ENCODE results near the gene CACNB3.
A peak's percentile ranks its signal among the peaks of the same experiment; 100 is the strongest.

The CACNB3 gene

GRCh38 chr12:48817873-48818830 lies at the start of gene CACNB3:
Gene CACNB3 (plus strand): TSS chr12:48818496. CDS start chr12:48818930, 434 bp downstream.
- H3K27ac ChIP-seq (ENCODE audit: low read length): no peak within 1 kb of the TSS
- peaks cover 52% of the 10 kb centered on the region for H3K4me1 ChIP-seq (ENCODE audit: control insufficient read depth, insufficient read depth, low read length)
- H3K27me3 ChIP-seq (ENCODE audit: control insufficient read depth in 1 of 2, insufficient read depth in 2 of 2, low read length in 2 of 2): no peaks in the 10 kb centered on the region
- peaks cover 0 to under 1% of the 10 kb centered on the region in 2 donors for H3K36me3 ChIP-seq (ENCODE audit: control insufficient read depth in 2 of 2, insufficient read depth in 2 of 2, low read length in 2 of 2)
- H3K9ac ChIP-seq (ENCODE audit: low read length in 2 of 2): peak within 1 kb of the TSS; percentile 62 to 66
- no peaks in the 10 kb centered on the region for H3K9me3 ChIP-seq (ENCODE audit: control insufficient read depth in 2 of 2, low read length in 2 of 2)
- H3K4me3 ChIP-seq (ENCODE audit: low read length in 2 of 2): peak within 1 kb of the TSS; percentile 73 to 81

- Histone ChIP-seq H3K9ac (ENCODE audit: low read length in 2 of 2) (no peak overlapping the region), H3K9me3 (ENCODE audit: control insufficient read depth in 2 of 2, low read length in 2 of 2) (no peaks in the 10 kb centered on the region), H3K4me3 (ENCODE audit: low read length in 2 of 2) (no peak overlapping the region), H3K36me3 (ENCODE audit: control insufficient read depth in 2 of 2, insufficient read depth in 2 of 2, low read length in 2 of 2) (peaks cover 55 to 56% of the 10 kb centered on the region in 2 donors), H3K27me3 (ENCODE audit: control insufficient read depth in 1 of 2, insufficient read depth in 2 of 2, low read length in 2 of 2) (no peaks in the 10 kb centered on the region), H3K27ac (ENCODE audit: low read length) (no peak overlapping the region), H3K4me1 (ENCODE audit: control insufficient read depth, insufficient read depth, low read length) (no peaks in the 10 kb centered on the region)
These were observed 49.6 kb upstream of the CACNB3 start for GRCh38 chr12:48768736-48769135.

GRCh38 chr12:48770756-48771155 lies 47.5 kb upstream of the CACNB3 start:
- Histone ChIP-seq H3K27me3 (ENCODE audit: control insufficient read depth in 1 of 2, insufficient read depth in 2 of 2, low read length in 2 of 2) (no peaks in the 10 kb centered on the region), H3K36me3 (ENCODE audit: control insufficient read depth in 2 of 2, insufficient read depth in 2 of 2, low read length in 2 of 2) (peaks cover 67 to 72% of the 10 kb centered on the region in 2 donors)

GRCh38 chr12:48771588-48772112 lies 46.6 kb upstream of the CACNB3 start:
- Histone ChIP-seq H3K27ac (ENCODE audit: low read length) (no peak overlapping the region), H3K27me3 (ENCODE audit: control insufficient read depth in 1 of 2, insufficient read depth in 2 of 2, low read length in 2 of 2) (no peaks in the 10 kb centered on the region), H3K9ac (ENCODE audit: low read length in 2 of 2) (no peak overlapping the region), H3K9me3 (ENCODE audit: control insufficient read depth in 2 of 2, low read length in 2 of 2) (no peaks in the 10 kb centered on the region), H3K4me1 (ENCODE audit: control insufficient read depth, insufficient read depth, low read length) (peaks cover 3% of the 10 kb centered on the region), H3K36me3 (ENCODE audit: control insufficient read depth in 2 of 2, insufficient read depth in 2 of 2, low read length in 2 of 2) (peaks cover 65 to 75% of the 10 kb centered on the region in 2 donors), H3K4me3 (ENCODE audit: low read length in 2 of 2) (no peak overlapping the region)

More at GRCh38 chr12:48770756-48771155, 47.5 kb upstream of the CACNB3 start:
- Histone ChIP-seq H3K9me3 (ENCODE audit: control insufficient read depth in 2 of 2, low read length in 2 of 2) (no peaks in the 10 kb centered on the region), H3K27ac (ENCODE audit: low read length) (no peak overlapping the region), H3K4me3 (ENCODE audit: low read length in 2 of 2) (no peak overlapping the region), H3K9ac (ENCODE audit: low read length in 2 of 2) (no peak overlapping the region), H3K4me1 (ENCODE audit: control insufficient read depth, insufficient read depth, low read length) (no peaks in the 10 kb centered on the region)

- Histone ChIP-seq H3K36me3 (ENCODE audit: control insufficient read depth in 2 of 2, insufficient read depth in 2 of 2, low read length in 2 of 2) (peaks cover 51 to 62% of the 10 kb centered on the region in 2 donors), H3K4me3 (ENCODE audit: low read length in 2 of 2) (no peak overlapping the region), H3K27ac (ENCODE audit: low read length) (no peak overlapping the region), H3K9ac (ENCODE audit: low read length in 2 of 2) (no peak overlapping the region), H3K27me3 (ENCODE audit: control insufficient read depth in 1 of 2, insufficient read depth in 2 of 2, low read length in 2 of 2) (no peaks in the 10 kb centered on the region), H3K9me3 (ENCODE audit: control insufficient read depth in 2 of 2, low read length in 2 of 2) (no peaks in the 10 kb centered on the region), H3K4me1 (ENCODE audit: control insufficient read depth, insufficient read depth, low read length) (peaks cover 3% of the 10 kb centered on the region)
These were observed 44.6 kb upstream of the CACNB3 start for GRCh38 chr12:48773686-48774085.

GRCh38 chr12:48774516-48774915 lies 43.8 kb upstream of the CACNB3 start:
- no peaks in the 10 kb centered on the region for H3K27me3 ChIP-seq (ENCODE audit: control insufficient read depth in 1 of 2, insufficient read depth in 2 of 2, low read length in 2 of 2)
- no peak overlapping the region for H3K9ac ChIP-seq (ENCODE audit: low read length in 2 of 2)
- H3K4me3 ChIP-seq (ENCODE audit: low read length in 2 of 2): no peak overlapping the region
- H3K27ac ChIP-seq (ENCODE audit: low read length): no peak overlapping the region
- no peaks in the 10 kb centered on the region for H3K9me3 ChIP-seq (ENCODE audit: control insufficient read depth in 2 of 2, low read length in 2 of 2)
- H3K36me3 ChIP-seq (ENCODE audit: control insufficient read depth in 2 of 2, insufficient read depth in 2 of 2, low read length in 2 of 2): peaks cover 46 to 59% of the 10 kb centered on the region in 2 donors
- peaks cover 6% of the 10 kb centered on the region for H3K4me1 ChIP-seq (ENCODE audit: control insufficient read depth, insufficient read depth, low read length)

- H3K27me3 ChIP-seq (ENCODE audit: control insufficient read depth in 1 of 2, insufficient read depth in 2 of 2, low read length in 2 of 2): no peaks in the 10 kb centered on the region
- no peaks in the 10 kb centered on the region for H3K9me3 ChIP-seq (ENCODE audit: control insufficient read depth in 2 of 2, low read length in 2 of 2)
- peaks cover 13% of the 10 kb centered on the region for H3K4me1 ChIP-seq (ENCODE audit: control insufficient read depth, insufficient read depth, low read length)
- H3K36me3 ChIP-seq (ENCODE audit: control insufficient read depth in 2 of 2, insufficient read depth in 2 of 2, low read length in 2 of 2): peaks cover 45 to 56% of the 10 kb centered on the region in 2 donors
- no peak overlapping the region for H3K9ac ChIP-seq (ENCODE audit: low read length in 2 of 2)
- no peak overlapping the region for H3K4me3 ChIP-seq (ENCODE audit: low read length in 2 of 2)
- H3K27ac ChIP-seq (ENCODE audit: low read length): no peak overlapping the region
These were observed 43.0 kb upstream of the CACNB3 start for GRCh38 chr12:48775299-48775698.

- Histone ChIP-seq H3K9me3 (ENCODE audit: control insufficient read depth in 2 of 2, low read length in 2 of 2) (no peaks in the 10 kb centered on the region), H3K27me3 (ENCODE audit: control insufficient read depth in 1 of 2, insufficient read depth in 2 of 2, low read length in 2 of 2) (no peaks in the 10 kb centered on the region), H3K4me3 (ENCODE audit: low read length in 2 of 2) (no peak overlapping the region), H3K27ac (ENCODE audit: low read length) (no peak overlapping the region), H3K9ac (ENCODE audit: low read length in 2 of 2) (no peak overlapping the region), H3K4me1 (ENCODE audit: control insufficient read depth, insufficient read depth, low read length) (peaks cover 18% of the 10 kb centered on the region), H3K36me3 (ENCODE audit: control insufficient read depth in 2 of 2, insufficient read depth in 2 of 2, low read length in 2 of 2) (peaks cover 38 to 49% of the 10 kb centered on the region in 2 donors)
These were observed 42.2 kb upstream of the CACNB3 start for GRCh38 chr12:48775991-48776649.

- H3K9ac ChIP-seq (ENCODE audit: low read length in 2 of 2): no peak overlapping the region
- H3K9me3 ChIP-seq (ENCODE audit: control insufficient read depth in 2 of 2, low read length in 2 of 2): no peaks in the 10 kb centered on the region
- no peak overlapping the region for H3K4me3 ChIP-seq (ENCODE audit: low read length in 2 of 2)
- H3K27me3 ChIP-seq (ENCODE audit: control insufficient read depth in 1 of 2, insufficient read depth in 2 of 2, low read length in 2 of 2): no peaks in the 10 kb centered on the region
- H3K27ac ChIP-seq (ENCODE audit: low read length): no peak overlapping the region
- H3K36me3 ChIP-seq (ENCODE audit: control insufficient read depth in 2 of 2, insufficient read depth in 2 of 2, low read length in 2 of 2): peaks cover 29 to 40% of the 10 kb centered on the region in 2 donors
- H3K4me1 ChIP-seq (ENCODE audit: control insufficient read depth, insufficient read depth, low read length): peaks cover 25% of the 10 kb centered on the region
These were observed 41.3 kb upstream of the CACNB3 start for GRCh38 chr12:48776956-48777355.

GRCh38 chr12:48777501-48778400 lies 40.5 kb upstream of the CACNB3 start:
- Histone ChIP-seq H3K4me3 (ENCODE audit: low read length in 2 of 2) (no peak overlapping the region), H3K36me3 (ENCODE audit: control insufficient read depth in 2 of 2, insufficient read depth in 2 of 2, low read length in 2 of 2) (peaks cover 21 to 36% of the 10 kb centered on the region in 2 donors), H3K27ac (ENCODE audit: low read length) (no peak overlapping the region), H3K9ac (ENCODE audit: low read length in 2 of 2) (no peak overlapping the region), H3K4me1 (ENCODE audit: control insufficient read depth, insufficient read depth, low read length) (peaks cover 25% of the 10 kb centered on the region), H3K27me3 (ENCODE audit: control insufficient read depth in 1 of 2, insufficient read depth in 2 of 2, low read length in 2 of 2) (no peaks in the 10 kb centered on the region), H3K9me3 (ENCODE audit: control insufficient read depth in 2 of 2, low read length in 2 of 2) (no peaks in the 10 kb centered on the region)
